GM19452 (cell line): Measurements from ENCODE around the gene HOXB9.

Experiments used
- ATAC-seq: cut with Tn5 transposase; IDR thresholded peaks from one replicate; pipeline ENCODE4 v1.9.1; 2021; ENCODE audit not compliant: unreplicated experiment

HOXB9 gene

DNA sequence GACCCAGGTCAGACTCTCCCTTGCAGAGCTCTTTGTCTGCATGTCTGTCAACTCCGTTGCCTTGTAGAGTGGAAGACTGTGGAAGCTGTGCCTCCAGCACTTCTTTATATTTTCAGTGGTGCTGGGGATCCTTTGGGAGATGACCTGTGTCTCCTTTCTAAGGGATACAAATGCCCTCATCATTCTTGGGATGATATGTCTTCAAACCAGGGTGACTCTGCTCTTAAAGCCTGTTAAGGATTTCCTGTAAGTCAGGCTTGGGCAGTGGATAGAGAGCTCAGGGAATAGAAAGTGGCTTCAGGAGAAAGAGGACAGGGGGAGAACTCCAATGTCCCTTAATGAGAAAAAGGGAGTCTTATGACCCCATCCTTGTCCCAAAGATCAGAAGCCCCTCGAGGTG lies 37.6 kb downstream of the HOXB9 start:
- no peak for ATAC-seq

DNA sequence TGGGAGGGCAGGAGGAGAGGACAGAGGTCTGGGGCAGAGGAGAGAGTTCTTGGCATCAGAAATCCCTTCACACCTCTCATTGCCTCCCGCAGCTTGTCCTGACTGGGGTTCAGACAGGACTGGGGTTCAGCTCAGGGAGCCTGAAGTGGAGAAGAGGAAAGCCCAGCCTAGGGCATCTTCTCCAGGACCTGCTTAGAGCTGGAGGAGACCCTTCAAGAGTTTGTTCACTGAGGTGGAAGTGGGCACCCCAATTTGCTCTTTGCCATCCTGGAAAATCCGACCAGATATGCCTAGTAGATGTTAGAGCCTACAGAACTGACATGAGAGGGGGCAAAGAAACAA lies 38.1 kb downstream of the HOXB9 start:
- no peak for ATAC-seq

DNA sequence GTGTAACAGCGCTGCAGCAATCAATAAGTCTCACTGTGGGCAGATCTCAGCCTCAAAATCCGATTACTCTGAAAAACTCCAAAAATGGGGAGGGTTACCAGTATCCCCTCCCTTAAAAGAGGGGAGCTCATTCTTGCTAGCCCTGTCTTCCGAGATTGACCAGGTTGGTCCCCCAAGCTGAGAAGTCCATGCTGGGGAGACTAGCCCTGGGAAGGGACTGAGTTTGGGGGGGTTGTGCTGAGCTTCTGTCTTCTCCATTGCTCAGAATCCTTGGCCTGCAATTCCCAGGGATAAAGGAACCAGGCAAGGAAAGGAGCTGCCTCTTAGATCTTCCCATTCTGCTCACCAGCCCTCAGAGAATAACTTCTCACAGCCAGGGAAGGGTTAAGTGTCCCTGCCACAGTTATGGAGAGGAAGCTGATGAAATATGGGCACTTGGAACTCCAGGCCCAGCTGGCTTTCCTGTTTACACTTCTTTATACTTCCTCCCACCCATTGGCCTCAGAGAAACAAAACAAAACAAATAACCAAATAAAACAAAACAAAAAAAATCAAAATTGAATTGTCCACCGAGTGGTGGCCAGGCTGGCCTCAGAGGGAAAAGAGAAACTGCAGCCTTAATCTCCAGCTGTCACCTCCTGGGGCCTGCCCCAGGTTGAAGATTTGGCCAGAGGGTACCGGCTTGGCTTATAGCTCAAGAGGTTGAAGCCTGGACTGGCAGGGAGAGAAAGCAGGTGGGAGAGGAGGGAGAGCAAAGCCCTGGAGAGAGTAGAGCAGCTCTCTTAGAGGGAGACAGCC lies 38.7 kb downstream of the HOXB9 start:
- no peak for ATAC-seq

DNA sequence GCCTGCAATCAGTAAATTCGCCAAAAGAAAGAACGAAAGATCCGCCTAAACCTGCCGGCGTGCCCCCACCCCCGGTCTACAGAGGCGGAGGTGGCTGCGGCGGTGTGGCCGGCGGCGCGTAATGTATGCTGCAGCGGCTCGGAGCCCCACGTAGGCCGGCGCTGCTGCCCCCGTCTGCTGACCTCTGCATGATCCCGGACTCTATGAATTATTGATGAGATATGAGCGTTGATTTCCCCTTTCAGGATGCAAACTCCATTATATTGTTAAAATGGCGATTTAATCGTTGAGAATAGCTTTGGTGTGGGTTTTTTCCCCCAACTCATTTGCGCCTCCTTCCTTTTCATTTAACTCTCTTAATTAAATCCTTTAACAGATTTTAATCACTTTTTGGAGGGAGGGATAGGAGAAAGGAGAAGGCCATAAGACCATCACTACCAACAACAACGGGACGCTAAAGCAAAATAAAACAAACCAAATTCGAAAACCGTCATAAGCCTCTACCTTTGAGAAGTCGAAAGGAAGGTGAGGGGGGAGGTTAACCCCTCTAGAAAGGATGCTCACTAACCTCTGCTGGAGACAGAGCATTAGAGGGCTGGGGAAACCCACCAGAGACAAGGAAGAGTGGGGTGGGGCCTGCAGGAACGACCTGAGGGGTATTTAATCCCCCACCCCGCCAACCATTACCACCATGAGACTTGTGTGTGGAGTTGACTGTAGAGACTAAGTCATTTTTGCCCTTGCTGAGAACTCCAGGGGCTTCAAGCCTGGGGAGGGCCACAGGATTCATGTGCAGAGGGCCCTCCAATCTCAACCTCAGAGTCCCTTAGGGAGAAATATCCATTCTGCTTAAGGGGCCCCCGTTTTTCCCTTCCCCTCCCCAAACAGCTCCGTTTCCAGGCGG lies 39.6 kb downstream of the HOXB9 start:
- no peak for ATAC-seq

DNA sequence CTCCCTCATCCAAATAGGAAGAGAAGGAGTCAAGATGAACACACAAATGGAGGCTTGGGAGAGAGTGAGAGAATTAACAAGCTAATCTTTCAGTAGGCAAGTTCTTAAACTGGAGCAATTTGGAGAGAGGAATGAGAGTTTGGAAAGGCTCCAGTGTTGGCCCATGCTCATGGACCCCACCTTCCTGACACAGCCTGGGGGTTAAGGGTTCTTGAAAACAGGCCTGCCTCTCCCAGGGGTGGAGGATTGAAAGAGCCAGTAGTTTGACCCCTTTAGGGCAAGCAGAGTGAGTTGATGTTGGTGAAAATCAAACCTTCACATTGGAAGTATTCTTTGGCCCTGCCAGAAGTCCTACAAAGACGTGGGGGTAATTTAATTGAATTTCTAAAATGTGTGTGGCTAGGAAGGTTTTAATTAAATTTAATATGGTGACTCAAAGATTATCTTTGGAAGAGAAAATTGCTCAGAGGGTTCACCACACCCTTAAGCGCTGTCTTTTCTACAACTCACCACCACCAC lies 41.9 kb downstream of the HOXB9 start:
- ATAC-seq: no peak

DNA sequence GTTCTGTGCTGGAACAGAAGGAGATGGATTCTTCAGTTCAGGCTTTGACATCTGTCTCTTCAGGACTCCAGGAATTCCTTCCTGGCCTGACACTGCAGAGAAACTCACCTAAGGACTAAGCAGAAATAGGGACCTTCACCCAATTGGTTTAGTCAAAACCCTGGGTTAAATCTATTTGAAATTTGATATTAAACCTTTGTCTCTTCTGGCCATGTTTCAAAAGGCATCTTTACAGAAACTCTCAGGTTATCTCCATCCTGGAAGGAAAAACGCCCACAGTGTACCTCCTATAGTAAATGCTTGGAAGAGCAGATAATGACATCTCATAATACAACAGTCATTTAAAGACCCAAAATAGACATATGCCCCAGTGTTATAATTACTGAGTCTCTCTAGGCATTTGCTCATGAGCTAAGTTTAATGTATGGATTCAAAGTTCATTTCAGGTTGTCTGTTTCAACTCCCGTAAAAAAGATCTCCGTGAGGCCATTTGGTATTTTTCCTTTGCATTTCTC lies 42.4 kb downstream of the HOXB9 start:
- ATAC-seq: no peak

DNA sequence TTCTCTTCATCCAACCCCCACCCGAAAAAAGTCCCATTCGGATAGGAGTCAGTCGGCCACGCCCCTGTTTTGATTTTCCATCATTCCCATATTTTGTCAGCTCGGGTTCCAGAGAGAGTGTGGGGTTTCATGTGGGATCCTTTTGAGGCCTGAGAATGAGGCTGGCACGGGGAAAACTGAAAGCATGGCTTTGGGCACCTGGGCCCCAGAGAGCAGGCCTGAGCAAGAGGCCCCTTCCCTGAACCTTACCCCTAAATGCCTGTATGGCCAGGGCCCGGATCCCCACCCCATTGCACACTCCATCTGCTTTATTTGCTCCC lies 43.4 kb downstream of the HOXB9 start:
- no peak for ATAC-seq

DNA sequence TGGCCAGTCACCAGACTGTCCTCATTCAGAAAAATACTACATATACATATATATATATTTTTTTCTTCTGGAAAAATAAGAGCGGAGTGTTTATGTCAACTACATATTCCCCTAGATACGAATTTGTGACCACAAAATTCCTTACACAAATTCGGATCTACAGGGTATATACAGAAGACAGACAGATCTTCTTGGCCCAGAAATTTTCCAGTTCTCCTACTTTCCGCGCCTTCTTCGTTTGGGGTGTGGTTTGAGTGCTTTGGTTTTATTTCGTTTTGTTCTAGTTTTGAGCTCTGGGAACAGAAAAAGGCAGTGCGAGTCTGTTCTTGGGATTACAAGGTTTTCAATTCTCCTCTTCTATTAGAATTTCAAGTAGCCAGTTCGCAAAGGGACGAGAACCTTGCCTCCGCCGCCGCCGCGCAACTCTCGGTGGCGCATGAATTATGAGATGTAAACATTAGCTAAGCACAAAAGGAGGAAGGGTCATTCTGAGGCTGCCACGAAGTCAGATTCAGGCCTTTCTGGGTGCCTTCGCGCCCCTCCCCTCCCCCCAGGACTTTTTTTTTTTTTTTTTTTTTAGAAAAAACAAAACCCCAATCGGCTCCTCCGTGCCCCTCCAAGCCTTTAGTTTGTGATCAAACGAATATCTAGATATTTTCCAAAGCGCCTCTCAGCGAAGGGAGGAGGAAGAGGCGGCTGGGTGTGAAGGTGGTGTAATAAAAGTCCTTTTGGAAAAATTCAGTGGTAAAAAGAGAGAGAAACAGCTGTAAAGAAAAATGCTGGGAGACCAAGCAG lies 46.2 kb downstream of the HOXB9 start:
- no peak for ATAC-seq

DNA sequence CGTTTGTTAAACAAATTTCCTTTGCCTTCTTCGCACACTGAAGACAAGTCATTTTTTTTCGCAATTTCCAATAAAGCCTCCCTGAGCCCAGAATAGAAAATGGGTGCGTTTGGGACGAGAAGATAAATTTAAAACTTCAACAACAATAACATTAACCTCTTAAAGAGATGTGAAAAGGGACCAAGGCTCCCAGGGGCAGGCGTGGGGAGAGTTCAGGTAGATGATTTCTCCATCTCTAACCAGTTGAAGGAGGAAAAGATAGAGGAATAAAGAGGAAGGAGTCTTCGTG lies 46.7 kb downstream of the HOXB9 start:
- ATAC-seq: no peak

DNA sequence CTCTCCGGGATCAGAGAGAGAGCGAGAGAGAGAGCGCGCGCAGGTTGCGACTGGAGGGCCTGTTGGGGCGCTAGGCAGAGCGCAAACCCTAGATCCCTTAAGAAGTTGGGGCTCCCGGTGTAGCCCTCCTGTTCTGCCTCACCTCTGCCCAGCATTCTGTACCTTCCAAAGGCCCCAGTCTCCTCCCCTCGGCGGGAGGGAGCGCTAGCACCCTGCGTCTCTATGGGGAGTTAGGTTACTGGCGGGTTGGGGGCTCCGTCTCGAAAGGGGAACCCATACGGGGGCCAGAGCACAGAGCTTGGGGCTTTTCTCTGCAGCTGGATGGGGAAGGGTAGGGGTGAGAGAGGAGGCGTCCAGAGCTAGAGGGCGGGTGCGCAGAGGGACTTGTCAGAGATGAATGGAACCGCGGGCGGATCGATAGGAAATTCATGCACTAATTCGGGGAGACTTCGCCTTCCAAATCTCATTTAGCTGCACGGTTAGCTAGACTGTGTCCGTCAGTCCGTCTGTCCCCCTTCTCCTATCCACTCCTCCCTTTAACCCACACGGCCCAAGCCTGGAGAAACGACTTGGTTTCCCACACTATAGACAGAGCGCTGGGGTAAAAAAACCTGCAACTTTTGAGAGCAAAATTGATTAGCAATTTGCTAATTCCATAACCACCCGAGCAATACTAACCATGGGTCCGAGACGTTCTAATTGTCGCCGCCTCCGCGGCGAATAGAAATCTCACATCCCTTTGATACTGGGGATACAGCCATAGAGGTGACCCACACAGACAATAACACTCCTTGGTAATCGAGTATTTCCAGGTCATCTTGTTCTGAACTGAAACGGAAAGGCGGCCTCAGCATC lies 47.3 kb downstream of the HOXB9 start:
- no peak for ATAC-seq

DNA sequence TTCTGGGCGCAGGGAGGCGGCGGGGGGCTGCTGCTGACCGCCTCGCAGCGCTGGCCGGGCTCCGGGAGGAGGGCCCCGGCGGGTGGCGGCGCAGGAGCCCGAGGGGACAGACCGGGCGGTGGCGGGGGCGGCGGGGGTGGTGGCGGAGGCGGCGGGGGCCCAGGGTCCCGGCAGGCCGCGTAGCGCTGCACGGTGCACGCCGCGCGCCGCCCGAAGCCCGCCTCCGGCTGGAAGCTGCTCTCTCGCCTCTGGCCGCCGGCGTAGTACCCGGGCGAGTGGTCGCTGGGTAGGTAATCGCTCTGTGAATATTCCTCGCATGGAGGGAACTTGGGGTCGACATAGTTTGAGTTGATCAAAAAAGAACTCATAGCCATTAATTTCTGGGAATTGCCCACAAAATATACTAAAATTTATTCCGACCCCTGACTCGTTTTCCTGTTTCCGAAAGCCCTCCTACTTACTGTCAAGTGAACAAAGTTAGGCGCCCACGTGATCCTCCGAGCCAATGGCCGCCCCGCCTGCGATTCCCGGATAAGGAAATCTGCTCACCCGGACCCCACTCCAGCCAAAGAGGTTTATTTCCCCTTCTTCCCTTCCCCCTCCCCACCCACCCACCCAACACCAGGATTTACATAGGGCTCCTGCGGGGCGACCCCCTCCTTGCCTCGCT lies 48.1 kb downstream of the HOXB9 start, which contains the start of gene HOXB4:
Gene HOXB4 (minus strand): TSS at position 405 of the 670 bp plus-strand sequence. CDS start 31 bp downstream, at position 374.
- ATAC-seq: no peak

DNA sequence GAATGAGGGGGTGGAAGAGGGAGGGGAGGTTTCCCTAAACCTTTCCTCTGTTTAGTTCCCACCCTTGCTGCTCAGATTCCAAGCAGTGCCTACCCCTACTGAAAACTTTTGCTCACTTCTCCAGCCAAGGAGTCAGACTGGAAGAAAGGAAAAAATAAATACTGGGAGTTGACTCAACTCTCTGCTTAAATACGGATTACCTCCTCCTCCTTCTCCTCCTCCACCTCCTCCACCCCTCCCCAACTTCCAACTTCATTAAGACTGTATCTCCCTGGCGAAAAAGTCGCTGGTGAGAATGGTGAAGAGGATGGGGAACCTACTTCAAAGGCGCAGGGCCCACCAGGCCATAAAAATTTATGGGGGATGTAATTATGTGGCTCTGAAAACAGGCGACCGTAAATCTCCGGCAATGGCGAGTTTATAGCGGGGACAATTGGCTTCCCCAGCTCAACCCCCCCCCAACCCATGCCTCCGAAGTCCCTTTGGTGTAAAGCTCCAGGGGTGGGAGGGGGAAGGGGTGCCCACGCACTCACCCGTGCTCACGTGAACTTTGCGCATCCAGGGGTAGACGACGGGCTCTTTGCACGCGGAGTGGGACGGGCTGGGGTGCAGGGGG lies 48.7 kb downstream of the HOXB9 start:
- ATAC-seq: no peak

DNA sequence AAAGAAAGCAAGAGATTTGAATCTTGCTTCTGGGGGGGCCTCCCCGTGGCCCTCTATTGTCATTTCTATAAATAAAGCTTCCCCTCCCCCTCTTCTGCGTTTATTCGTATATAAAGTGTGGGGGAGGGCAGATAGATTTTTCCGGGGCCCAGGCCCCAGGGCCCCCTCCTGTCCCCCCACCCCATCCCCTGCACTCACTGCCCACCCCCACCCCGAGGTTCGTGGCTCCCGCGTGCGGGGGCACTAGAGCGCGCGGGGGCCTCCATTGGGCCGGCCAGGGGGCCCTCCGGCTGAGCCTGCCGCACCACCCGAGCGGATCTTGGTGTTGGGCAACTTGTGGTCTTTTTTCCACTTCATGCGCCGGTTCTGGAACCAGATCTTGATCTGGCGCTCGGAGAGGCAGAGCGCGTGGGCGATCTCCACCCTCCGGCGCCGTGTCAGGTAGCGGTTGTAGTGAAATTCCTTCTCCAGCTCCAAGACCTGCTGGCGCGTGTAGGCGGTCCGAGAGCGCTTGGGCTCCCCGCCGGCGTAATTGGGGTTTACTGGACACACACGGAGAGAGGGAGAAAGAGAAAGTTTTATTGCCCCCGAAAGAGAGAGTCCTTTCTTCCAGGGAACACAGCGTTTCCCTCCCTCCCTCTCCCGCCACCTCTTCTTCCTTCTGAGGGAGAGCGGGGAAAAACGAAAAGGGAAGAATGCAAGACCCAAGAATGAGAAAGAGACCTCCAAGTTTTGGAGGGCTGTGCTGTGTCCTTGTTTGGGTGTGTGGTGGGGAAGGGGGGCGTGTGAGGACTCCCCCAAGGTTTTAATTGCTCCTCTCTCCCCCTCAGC lies 49.5 kb downstream of the HOXB9 start:
- no peak for ATAC-seq

DNA sequence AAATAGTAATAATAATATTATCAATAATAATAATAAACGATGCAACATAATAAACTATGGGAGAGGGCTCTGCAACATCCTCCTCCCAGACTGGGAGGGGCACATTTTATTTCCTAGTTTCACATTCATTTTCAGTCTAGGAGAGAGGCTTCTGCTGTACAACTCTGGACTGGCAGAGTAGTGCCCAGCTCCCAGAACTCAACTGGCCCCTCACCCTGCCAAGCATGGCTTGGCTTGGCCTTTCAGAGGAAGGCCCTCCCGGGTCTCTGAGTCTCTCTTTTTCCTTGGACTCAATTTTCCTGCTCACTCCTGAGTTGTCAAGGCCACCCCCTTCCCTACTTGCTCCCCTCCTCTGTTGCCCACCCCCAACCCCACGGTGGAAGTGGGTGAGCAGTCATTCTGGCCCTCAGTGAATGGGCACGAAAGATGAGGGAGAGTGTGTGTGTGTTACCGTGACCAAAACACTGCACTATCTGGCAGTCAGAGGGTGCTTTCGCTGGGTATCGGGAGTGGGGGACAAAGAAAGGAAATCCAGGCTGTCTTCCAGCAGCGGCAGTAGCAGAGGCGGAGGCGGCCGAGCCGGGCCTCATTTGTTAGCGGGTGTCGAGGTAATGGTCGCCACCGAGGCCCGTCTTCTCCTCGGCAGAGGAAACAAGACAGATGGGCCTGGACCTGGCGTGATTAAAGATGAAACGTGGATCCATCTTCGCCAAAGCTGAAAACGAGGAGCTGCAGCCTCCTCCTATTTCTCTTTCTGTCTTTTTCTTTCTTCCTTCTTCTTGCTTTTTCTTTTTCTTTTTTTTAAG lies 50.3 kb downstream of the HOXB9 start:
- ATAC-seq: no peak

DNA sequence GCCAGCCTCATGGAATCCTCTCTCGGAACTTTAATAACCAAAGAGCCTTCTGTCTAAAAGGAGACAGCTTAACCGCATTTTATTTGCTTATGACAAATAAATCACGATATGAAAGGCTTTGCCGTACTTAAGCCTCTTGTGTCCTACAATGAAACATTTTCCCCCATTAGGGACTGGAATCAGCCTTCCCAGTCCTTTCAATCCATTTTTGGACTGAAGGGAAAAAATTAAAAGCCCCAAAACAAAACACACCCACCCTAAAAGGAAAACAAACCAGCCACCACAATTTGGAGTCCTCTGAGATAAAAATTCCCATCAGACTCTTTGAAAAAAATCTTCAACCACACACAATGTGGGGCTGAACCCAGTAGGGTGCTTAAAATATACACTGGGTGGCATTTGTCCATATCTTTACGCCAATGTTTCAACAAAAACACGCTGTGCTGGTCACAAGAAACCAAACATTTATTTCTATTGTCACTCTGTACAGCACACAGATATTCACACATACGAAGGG lies 51.0 kb downstream of the HOXB9 start:
- no peak for ATAC-seq

DNA sequence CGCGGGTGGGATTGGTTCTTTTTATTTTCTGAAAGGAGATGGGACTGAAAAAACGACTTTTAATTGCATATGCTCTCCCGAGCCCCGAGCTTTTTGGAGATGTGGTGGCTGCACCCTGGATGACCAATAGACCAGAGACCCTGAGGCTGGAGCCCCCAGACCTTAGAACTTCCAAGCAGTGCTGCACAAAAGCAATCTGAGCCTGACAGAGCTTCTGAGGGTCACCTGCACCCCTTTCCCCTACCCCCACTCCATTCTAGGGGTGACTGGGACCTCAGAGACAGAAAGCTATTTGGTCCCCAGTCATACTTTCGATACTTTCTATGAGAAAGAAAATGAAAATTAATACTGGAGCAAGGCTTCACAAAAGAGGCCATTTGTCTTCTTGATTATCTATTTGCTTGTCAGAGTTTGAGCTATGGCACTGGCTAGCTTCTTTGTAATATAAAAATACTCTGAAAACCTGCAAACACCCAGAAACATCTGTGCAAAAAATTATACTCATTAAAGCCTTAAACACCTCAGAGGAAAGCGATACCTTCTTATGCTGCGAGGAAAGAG lies 51.6 kb downstream of the HOXB9 start:
- no peak for ATAC-seq

DNA sequence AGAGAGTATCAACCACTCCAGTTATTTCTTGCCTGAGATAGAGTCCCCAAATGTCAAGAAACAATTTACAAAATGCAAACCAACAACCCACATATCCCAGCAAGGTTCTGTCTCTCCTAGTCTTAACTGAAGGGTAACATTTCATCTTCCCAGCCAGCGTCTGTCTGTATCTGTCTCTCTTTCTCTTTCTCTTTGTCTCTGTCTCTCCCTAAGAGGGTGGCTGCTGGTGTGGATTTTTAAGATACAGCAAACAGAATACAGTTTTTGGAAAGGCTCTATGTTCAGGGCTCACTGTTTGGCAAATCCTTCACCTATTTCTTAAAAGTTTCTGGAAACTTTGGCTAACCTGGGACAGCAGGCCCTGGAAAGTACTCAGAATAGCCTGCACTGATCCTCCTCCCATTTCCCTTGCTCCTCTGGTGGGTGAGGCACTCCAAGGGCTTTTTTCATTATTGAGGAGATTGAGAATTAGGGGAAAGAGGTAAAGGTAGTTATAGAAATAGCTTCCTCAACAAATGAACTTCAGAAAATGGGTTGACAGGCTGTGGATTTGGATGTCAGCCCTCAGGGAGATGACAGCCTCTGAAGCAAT lies 54.2 kb downstream of the HOXB9 start:
- ATAC-seq: no peak
